Neural cell (in vitro differentiated cells): Measurements from ENCODE around the gene TRUB1. TPM values are rescaled to one million over a fixed set of nuclear protein-coding genes. Genes with fewer than 3 reads are reported as not detected.

Experiments
- H2AFZ ChIP-seq: fragments of 200-600, 300-800 bp; sonication (generic), shearing (Covaris generic); 2 replicates; pipeline ENCODE4 v1.6.0; 2014; ENCODE audit warnings: low read depth, mild to moderate bottlenecking, antibody characterized with exemption, low read length, moderate library complexity
- H3F3A ChIP-seq: fragments of 200-600 bp; shearing (Covaris generic); 2 replicates; pipeline ENCODE4 v1.6.1; 2016; ENCODE audit warnings: mild to moderate bottlenecking, moderate library complexity, mixed read lengths, antibody characterized with exemption, low read length; ENCODE audit not compliant: insufficient read depth, poor library complexity, severe bottlenecking
- H3K27ac ChIP-seq: fragments of 200-600, 300-800 bp; sonication (generic), shearing (Covaris generic); 2 replicates; pipeline ENCODE4 v1.5.1; 2014; ENCODE audit warnings: mild to moderate bottlenecking, low read length, moderate library complexity
- H3K27me3 ChIP-seq: fragments of 300-800, 200-600 bp; sonication (generic), shearing (Covaris generic); 2 replicates; pipeline ENCODE4 v1.6.0; 2014; ENCODE audit warnings: mild to moderate bottlenecking, low read depth, low read length, moderate library complexity; ENCODE audit not compliant: insufficient read depth
- H3K36me3 ChIP-seq: fragments of 300-800, 200-600 bp; sonication (generic), shearing (Covaris generic); 2 replicates; pipeline ENCODE4 v1.5.1; 2014; ENCODE audit warnings: mild to moderate bottlenecking, antibody characterized with exemption, low read length, moderate library complexity; ENCODE audit not compliant: insufficient read depth
- H3K4me2 ChIP-seq: fragments of 300-800, 200-600 bp; sonication (generic), shearing (Covaris generic); 2 replicates; pipeline ENCODE4 v1.6.0; 2014; ENCODE audit warnings: mild to moderate bottlenecking, low read length
- H3K4me3 ChIP-seq: fragments of 300-800, 200-600 bp; sonication (generic), shearing (Covaris generic); 2 replicates; pipeline ENCODE4 v1.5.1; 2014; ENCODE audit warnings: mild to moderate bottlenecking, low read length, moderate library complexity
- H3K79me2 ChIP-seq: fragments of 200-600 bp; shearing (Covaris generic); replicated peaks from 2 replicates; pipeline ENCODE4 v1.6.0; 2014; ENCODE audit warnings: mild to moderate bottlenecking, low read length, moderate library complexity; ENCODE audit not compliant: insufficient read depth
- H3K9ac ChIP-seq: fragments of 300-800, 200-600 bp; sonication (generic), shearing (Covaris generic); 2 replicates; pipeline ENCODE4 v1.6.1; 2016; ENCODE audit warnings: mild to moderate bottlenecking, low read length, mixed read lengths
- H3K9me2 ChIP-seq: fragments of 200-600 bp; shearing (Covaris generic); 2 replicates; pipeline ENCODE4 v1.6.1; 2016; ENCODE audit warnings: mild to moderate bottlenecking, low read length, mixed read lengths; ENCODE audit not compliant: insufficient read depth
- H3K9me3 ChIP-seq: fragments of 200-600, 300-800 bp; sonication (generic), shearing (Covaris generic); 2 replicates; pipeline ENCODE4 v1.6.1; 2016; ENCODE audit warnings: mild to moderate bottlenecking, mixed run types, low read length, moderate library complexity, mixed read lengths
- H4K20me1 ChIP-seq: fragments of 200-600 bp; shearing (Covaris generic); 2 replicates; pipeline ENCODE4 v1.6.1; 2016; ENCODE audit warnings: mild to moderate bottlenecking, mixed run types; ENCODE audit not compliant: insufficient read depth
- EP300 ChIP-seq: fragments of 450-650 bp; conservative IDR thresholded peaks from 2 replicates; pipeline ENCODE4 v1.6.1; 2014; ENCODE audit warnings: antibody characterized with exemption, mild to moderate bottlenecking, moderate library complexity; ENCODE audit not compliant: poor library complexity, severe bottlenecking
- EZH2 ChIP-seq: fragments of 200-600, 300-800 bp; shearing (Covaris generic), sonication (generic); IDR thresholded peaks from 2 replicates; pipeline ENCODE4 v1.6.1; 2014; ENCODE audit warnings: antibody characterized with exemption, low read length, borderline replicate concordance, mild to moderate bottlenecking; ENCODE audit not compliant: insufficient read depth, poor library complexity, severe bottlenecking
- MXI1 ChIP-seq: fragments of 450-650 bp; conservative IDR thresholded peaks from 2 replicates; pipeline ENCODE4 v1.6.1; 2014; ENCODE audit warnings: antibody characterized with exemption, mild to moderate bottlenecking; ENCODE audit not compliant: poor library complexity, severe bottlenecking
- POLR2AphosphoS5 ChIP-seq: IDR thresholded peaks from 2 replicates; pipeline ENCODE4 v1.6.1; 2012
- RAD21 ChIP-seq: fragments of 450-650 bp; conservative IDR thresholded peaks from 2 replicates; pipeline ENCODE4 v1.6.1; 2014; ENCODE audit warnings: antibody characterized with exemption, mild to moderate bottlenecking, moderate library complexity
- SMC3 ChIP-seq: fragments of 450-650 bp; conservative IDR thresholded peaks from 2 replicates; pipeline ENCODE4 v1.6.1; 2014; ENCODE audit warnings: antibody characterized with exemption, mild to moderate bottlenecking, moderate library complexity; ENCODE audit not compliant: poor library complexity
- TAF1 ChIP-seq: IDR thresholded peaks from 2 replicates; pipeline ENCODE4 v1.6.1; 2012; ENCODE audit warnings: low read depth
- polyA plus RNA-seq: library from polyadenylated mRNA; depleted of rRNA; stranded (reverse); fragments of >200 nt; gene quantifications from 2 replicates; pipeline ENCODE4 v1.2.3, GENCODE V29; 2014
- TF ChIP-seq, protein P1 (sequence below): fragments of 450-650 bp; IDR thresholded peaks from 2 replicates; pipeline ENCODE4 v1.5.1; 2014; ENCODE audit warnings: antibody characterized with exemption, mild to moderate bottlenecking, moderate library complexity; ENCODE audit not compliant: poor library complexity, severe bottlenecking
- TF ChIP-seq, protein P2 (sequence below): IDR thresholded peaks from 2 replicates; pipeline ENCODE4 v1.6.1; 2012; ENCODE audit warnings: borderline replicate concordance

The TRUB1 gene
- polyA plus RNA-seq, 1 donor from 2014 or later, result 48.8 TPM

- Histone ChIP-seq H3K27me3 (no peaks in the 10 kb centered on the region), H3K36me3 (no peaks in the 10 kb centered on the region), H3K4me2 (no peak overlapping the region), H4K20me1 (no peaks in the 10 kb centered on the region), H3K79me2 (no peaks in the 10 kb centered on the region), H3K9me3 (no peaks in the 10 kb centered on the region), H3K9me2 (no peaks in the 10 kb centered on the region), H2AFZ (no peak overlapping the region), H3K27ac (no peak overlapping the region), H3F3A (no peaks in the 10 kb centered on the region), H3K9ac (no peak overlapping the region), H3K4me3 (no peak overlapping the region)
- TF ChIP-seq EZH2, result no peak
- no peak for TF ChIP-seq TAF1
- TF ChIP-seq, protein P1, sequence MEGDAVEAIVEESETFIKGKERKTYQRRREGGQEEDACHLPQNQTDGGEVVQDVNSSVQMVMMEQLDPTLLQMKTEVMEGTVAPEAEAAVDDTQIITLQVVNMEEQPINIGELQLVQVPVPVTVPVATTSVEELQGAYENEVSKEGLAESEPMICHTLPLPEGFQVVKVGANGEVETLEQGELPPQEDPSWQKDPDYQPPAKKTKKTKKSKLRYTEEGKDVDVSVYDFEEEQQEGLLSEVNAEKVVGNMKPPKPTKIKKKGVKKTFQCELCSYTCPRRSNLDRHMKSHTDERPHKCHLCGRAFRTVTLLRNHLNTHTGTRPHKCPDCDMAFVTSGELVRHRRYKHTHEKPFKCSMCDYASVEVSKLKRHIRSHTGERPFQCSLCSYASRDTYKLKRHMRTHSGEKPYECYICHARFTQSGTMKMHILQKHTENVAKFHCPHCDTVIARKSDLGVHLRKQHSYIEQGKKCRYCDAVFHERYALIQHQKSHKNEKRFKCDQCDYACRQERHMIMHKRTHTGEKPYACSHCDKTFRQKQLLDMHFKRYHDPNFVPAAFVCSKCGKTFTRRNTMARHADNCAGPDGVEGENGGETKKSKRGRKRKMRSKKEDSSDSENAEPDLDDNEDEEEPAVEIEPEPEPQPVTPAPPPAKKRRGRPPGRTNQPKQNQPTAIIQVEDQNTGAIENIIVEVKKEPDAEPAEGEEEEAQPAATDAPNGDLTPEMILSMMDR, result no peak
- no peak for TF ChIP-seq MXI1
- no peak for TF ChIP-seq POLR2AphosphoS5
- TF ChIP-seq RAD21, result no peak
- TF ChIP-seq, protein P2, sequence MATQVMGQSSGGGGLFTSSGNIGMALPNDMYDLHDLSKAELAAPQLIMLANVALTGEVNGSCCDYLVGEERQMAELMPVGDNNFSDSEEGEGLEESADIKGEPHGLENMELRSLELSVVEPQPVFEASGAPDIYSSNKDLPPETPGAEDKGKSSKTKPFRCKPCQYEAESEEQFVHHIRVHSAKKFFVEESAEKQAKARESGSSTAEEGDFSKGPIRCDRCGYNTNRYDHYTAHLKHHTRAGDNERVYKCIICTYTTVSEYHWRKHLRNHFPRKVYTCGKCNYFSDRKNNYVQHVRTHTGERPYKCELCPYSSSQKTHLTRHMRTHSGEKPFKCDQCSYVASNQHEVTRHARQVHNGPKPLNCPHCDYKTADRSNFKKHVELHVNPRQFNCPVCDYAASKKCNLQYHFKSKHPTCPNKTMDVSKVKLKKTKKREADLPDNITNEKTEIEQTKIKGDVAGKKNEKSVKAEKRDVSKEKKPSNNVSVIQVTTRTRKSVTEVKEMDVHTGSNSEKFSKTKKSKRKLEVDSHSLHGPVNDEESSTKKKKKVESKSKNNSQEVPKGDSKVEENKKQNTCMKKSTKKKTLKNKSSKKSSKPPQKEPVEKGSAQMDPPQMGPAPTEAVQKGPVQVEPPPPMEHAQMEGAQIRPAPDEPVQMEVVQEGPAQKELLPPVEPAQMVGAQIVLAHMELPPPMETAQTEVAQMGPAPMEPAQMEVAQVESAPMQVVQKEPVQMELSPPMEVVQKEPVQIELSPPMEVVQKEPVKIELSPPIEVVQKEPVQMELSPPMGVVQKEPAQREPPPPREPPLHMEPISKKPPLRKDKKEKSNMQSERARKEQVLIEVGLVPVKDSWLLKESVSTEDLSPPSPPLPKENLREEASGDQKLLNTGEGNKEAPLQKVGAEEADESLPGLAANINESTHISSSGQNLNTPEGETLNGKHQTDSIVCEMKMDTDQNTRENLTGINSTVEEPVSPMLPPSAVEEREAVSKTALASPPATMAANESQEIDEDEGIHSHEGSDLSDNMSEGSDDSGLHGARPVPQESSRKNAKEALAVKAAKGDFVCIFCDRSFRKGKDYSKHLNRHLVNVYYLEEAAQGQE, result no peak
- TF ChIP-seq EP300, result no peak
- TF ChIP-seq SMC3, result no peak
These were observed 26.8 kb upstream of the TRUB1 start for GRCh38 chr10:114911052-114911711.

DNA sequence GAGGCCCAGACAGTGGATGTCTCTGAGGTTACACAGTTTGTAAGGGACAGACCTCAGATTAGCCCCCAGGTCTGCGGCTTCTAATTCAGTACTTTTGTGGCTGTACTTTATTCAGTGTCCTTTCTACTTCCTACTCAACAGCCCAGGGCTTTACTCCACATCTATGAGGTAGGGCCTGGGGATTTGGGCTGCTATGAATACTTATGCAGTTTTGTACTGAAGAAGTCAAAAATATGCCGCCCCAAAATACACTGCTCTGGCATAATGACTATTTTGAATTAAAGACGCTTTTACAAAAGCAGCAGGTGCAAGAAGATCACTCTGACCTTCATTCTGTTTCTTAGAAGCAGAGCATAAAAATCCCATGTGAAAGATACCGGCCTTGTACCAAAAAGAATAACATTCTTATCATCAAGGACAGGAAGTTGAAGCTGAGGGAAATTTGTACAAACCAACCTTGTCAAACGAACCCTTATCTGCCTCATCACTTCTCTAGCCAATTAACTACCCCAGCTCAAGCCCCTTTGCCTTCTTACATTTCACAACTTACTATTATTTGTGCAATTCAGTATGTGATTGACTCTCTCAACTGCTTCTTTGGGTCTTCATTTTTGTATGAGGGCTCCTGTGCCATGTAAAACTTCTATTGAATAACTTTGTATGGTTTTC lies 26.1 kb upstream of the TRUB1 start:
- TF ChIP-seq, protein P1, result no peak

More for the DNA sequence above, 26.1 kb upstream of the TRUB1 start:
- Histone ChIP-seq H2AFZ (no peak overlapping the region), H3K27ac (no peak overlapping the region), H3K4me3 (no peak overlapping the region), H3K9me3 (no peaks in the 10 kb centered on the region), H3K36me3 (no peaks in the 10 kb centered on the region), H3F3A (no peaks in the 10 kb centered on the region), H3K27me3 (no peaks in the 10 kb centered on the region), H3K79me2 (no peaks in the 10 kb centered on the region), H3K4me2 (no peak overlapping the region), H3K9ac (no peak overlapping the region), H4K20me1 (no peaks in the 10 kb centered on the region), H3K9me2 (no peaks in the 10 kb centered on the region)
